Measurements from ENCODE around the gene SH2D1B.

GRCh38 chr1:162407539-162407938, 4.4 kb downstream of the SH2D1B start:
- no peak for TF ChIP-seq RAD51 (IDR thresholded peaks at IDR 0.05)
- no peak for TF ChIP-seq POLR2A (IDR thresholded peaks at IDR 0.05; ENCODE audit: low read depth, low read length)
- no peak for TF ChIP-seq NR2C2 (IDR thresholded peaks at IDR 0.05; ENCODE audit: borderline replicate concordance, control insufficient read depth, insufficient read length, low read depth)
- TF ChIP-seq, protein P1, sequence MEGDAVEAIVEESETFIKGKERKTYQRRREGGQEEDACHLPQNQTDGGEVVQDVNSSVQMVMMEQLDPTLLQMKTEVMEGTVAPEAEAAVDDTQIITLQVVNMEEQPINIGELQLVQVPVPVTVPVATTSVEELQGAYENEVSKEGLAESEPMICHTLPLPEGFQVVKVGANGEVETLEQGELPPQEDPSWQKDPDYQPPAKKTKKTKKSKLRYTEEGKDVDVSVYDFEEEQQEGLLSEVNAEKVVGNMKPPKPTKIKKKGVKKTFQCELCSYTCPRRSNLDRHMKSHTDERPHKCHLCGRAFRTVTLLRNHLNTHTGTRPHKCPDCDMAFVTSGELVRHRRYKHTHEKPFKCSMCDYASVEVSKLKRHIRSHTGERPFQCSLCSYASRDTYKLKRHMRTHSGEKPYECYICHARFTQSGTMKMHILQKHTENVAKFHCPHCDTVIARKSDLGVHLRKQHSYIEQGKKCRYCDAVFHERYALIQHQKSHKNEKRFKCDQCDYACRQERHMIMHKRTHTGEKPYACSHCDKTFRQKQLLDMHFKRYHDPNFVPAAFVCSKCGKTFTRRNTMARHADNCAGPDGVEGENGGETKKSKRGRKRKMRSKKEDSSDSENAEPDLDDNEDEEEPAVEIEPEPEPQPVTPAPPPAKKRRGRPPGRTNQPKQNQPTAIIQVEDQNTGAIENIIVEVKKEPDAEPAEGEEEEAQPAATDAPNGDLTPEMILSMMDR (IDR thresholded peaks at IDR 0.05 in 2 of 3, conservative IDR thresholded peaks at IDR 0.05 in 1 of 3; ENCODE audit: control insufficient read depth in 2 of 3, extremely low read depth in 1 of 3, insufficient read depth in 1 of 3, low read depth in 3 of 3, low read length in 3 of 3): no peak
- no peak for TF ChIP-seq TAF1 (IDR thresholded peaks at IDR 0.05; ENCODE audit: borderline replicate concordance, low read depth, low read length)
- TF ChIP-seq JUND (IDR thresholded peaks at IDR 0.05; ENCODE audit: low read depth, low read length): no peak
- TF ChIP-seq GABPA (IDR thresholded peaks at IDR 0.05; ENCODE audit: low read depth): no peak
- TF ChIP-seq EGR1 (IDR thresholded peaks at IDR 0.05; ENCODE audit: borderline replicate concordance in 1 of 2, low read depth in 2 of 2, low read length in 2 of 2): no peak
- TF ChIP-seq BHLHE40 (IDR thresholded peaks at IDR 0.05; ENCODE audit: borderline replicate concordance in 1 of 2, low read depth in 2 of 2, low read length in 1 of 2): no peak
- no peak for TF ChIP-seq FOS (IDR thresholded peaks at IDR 0.05; ENCODE audit: borderline replicate concordance, extremely low read depth, insufficient read length)
- TF ChIP-seq CEBPZ (IDR thresholded peaks at IDR 0.05; ENCODE audit: low read depth, low read length): no peak
- TF ChIP-seq EP300 (IDR thresholded peaks at IDR 0.05; ENCODE audit: borderline replicate concordance in 1 of 2, control insufficient read depth in 1 of 2, low read depth in 2 of 2, low read length in 2 of 2): no peak
- TF ChIP-seq, protein P2, sequence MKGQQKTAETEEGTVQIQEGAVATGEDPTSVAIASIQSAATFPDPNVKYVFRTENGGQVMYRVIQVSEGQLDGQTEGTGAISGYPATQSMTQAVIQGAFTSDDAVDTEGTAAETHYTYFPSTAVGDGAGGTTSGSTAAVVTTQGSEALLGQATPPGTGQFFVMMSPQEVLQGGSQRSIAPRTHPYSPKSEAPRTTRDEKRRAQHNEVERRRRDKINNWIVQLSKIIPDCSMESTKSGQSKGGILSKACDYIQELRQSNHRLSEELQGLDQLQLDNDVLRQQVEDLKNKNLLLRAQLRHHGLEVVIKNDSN (IDR thresholded peaks at IDR 0.05; ENCODE audit: borderline replicate concordance, extremely low read length, insufficient read depth, low read depth, low read length): no peak
